GM10266 (cell line): ENCODE measurements around the gene UBTFL1.
A peak's percentile ranks its signal among the peaks of the same experiment; 100 is the strongest.

ENCODE experiments used
- DNase-seq: peaks from one replicate; pipeline ENCODE4 v3.0.0; 2012; ENCODE audit errors: extremely low spot score
- CTCF ChIP-seq: IDR thresholded peaks from 2 replicates; pipeline ENCODE4 v1.5.1; 2012; ENCODE audit warnings: mild to moderate bottlenecking, low read depth; ENCODE audit not compliant: control insufficient read depth, insufficient read depth; ENCODE audit errors: missing control alignments

The UBTFL1 gene

GRCh38 chr11:90124946-90125345, 39.2 kb downstream of the UBTFL1 start:
- no peak for DNase-seq
- no peak for TF ChIP-seq CTCF

- no peak for TF ChIP-seq CTCF
- DNase-seq, result no peak
Observed at GRCh38 chr11:90133560-90134477, 48.1 kb downstream of the UBTFL1 start.

- peak; percentile 15 for DNase-seq
- TF ChIP-seq CTCF, result no peak
Observed at GRCh38 chr11:90134478-90135003, 48.8 kb downstream of the UBTFL1 start, which contains the start of gene NAALAD2. NAALAD2 (plus strand) TSS chr11:90134663; CDS start chr11:90134759, 96 bp downstream.

GRCh38 chr11:90135016-90135415, 49.3 kb downstream of the UBTFL1 start:
- no peak for DNase-seq
- no peak for TF ChIP-seq CTCF
